T-helper 17 cell (primary cell): ENCODE results near the gene NSG1. TPM values are rescaled to one million over a fixed set of nuclear protein-coding genes. Genes with fewer than 3 reads are reported as not detected.
"Not testable (repeated sequence)": the region's sequence is repeated elsewhere in the genome, so short reads cannot be mapped to it uniquely, and the experiment has no call there.

Experiments used
- ATAC-seq: fragments of 150-1000 bp; cut with Tn5 transposase; 2 replicates; pipeline ENCODE4 v1.10.0; 2021; ENCODE audit warnings: mild to moderate bottlenecking, moderate library complexity
- DNase-seq, 3 donors: peaks; one replicate each; pipeline versions ENCODE4 v3.0.0 to v3.0.0-alpha.2; 2020 to 2021
- H3K9me3 ChIP-seq: one replicate; pipeline ENCODE4 v1.7.0; 2013; ENCODE audit warnings: low read length, mild to moderate bottlenecking; ENCODE audit not compliant: control insufficient read depth, poor library complexity, severe bottlenecking
- H3K27ac Mint-ChIP-seq: one replicate; pipeline ENCODE4 v1.8.0; 2022; ENCODE audit warnings: mild to moderate bottlenecking, moderate library complexity, mixed read lengths
- H3K27me3 Mint-ChIP-seq: one replicate; pipeline ENCODE4 v1.8.0; 2022; ENCODE audit warnings: mixed read lengths
- H3K36me3 Mint-ChIP-seq: one replicate; pipeline ENCODE4 v1.8.0; 2022; ENCODE audit warnings: low read depth, mixed read lengths
- H3K4me1 Mint-ChIP-seq: one replicate; pipeline ENCODE4 v1.8.0; 2022; ENCODE audit warnings: mild to moderate bottlenecking, mixed read lengths
- H3K4me3 Mint-ChIP-seq: one replicate; pipeline ENCODE4 v1.8.0; 2022; ENCODE audit warnings: mild to moderate bottlenecking, moderate library complexity, mixed read lengths
- total RNA-seq, 4 donors: library from RNA in 2 of 4; stranded (reverse) in 2 of 4; gene quantifications; one replicate each; pipeline ENCODE4 v1.2.3 and lab custom pipeline; 2022 to 2026

NSG1 gene
- total RNA-seq, 2 donors from 2014 or later: 13.1 to 50.9 TPM

GRCh38 chr4:4420421-4420820 lies 33.5 kb downstream of the NSG1 start:
- H3K4me3 Mint-ChIP-seq: no peak overlapping the region
- H3K4me1 Mint-ChIP-seq: peaks cover 29% of the 10 kb centered on the region
- H3K27ac Mint-ChIP-seq: peak overlapping the region; percentile 91
- ATAC-seq (no peak), DNase-seq (no peak)
- no peaks in the 10 kb centered on the region for H3K27me3 Mint-ChIP-seq
- H3K9me3 ChIP-seq: no peaks in the 10 kb centered on the region
- peaks cover 7% of the 10 kb centered on the region for H3K36me3 Mint-ChIP-seq

GRCh38 chr4:4421356-4421755 lies 34.5 kb downstream of the NSG1 start:
- ATAC-seq (no peak), DNase-seq (no peak)
- Mint-ChIP-seq H3K36me3 (peaks cover 7% of the 10 kb centered on the region), H3K4me3 (no peak overlapping the region), H3K27ac (peak overlapping the region; percentile 91), H3K27me3 (no peaks in the 10 kb centered on the region), H3K4me1 (peaks cover 29% of the 10 kb centered on the region)
- H3K9me3 ChIP-seq: no peaks in the 10 kb centered on the region

- peaks cover 27% of the 10 kb centered on the region for H3K4me1 Mint-ChIP-seq
- ATAC-seq, H3K27me3 Mint-ChIP-seq, H3K27ac Mint-ChIP-seq, H3K4me3 Mint-ChIP-seq, H3K9me3 ChIP-seq, H3K36me3 Mint-ChIP-seq, DNase-seq: not testable (repeated sequence)
Observed at GRCh38 chr4:4422117-4422516, 35.2 kb downstream of the NSG1 start.

GRCh38 chr4:4422856-4423499 lies 36.1 kb downstream of the NSG1 start:
- H3K27ac Mint-ChIP-seq: no peak overlapping the region
- DNase-seq (no peak), ATAC-seq (no peak)
- no peaks in the 10 kb centered on the region for H3K9me3 ChIP-seq
- peaks cover 20% of the 10 kb centered on the region for H3K4me1 Mint-ChIP-seq
- no peak overlapping the region for H3K4me3 Mint-ChIP-seq
- H3K27me3 Mint-ChIP-seq: no peaks in the 10 kb centered on the region
- peaks cover 5% of the 10 kb centered on the region for H3K36me3 Mint-ChIP-seq

GRCh38 chr4:4423706-4424498 lies 37.0 kb downstream of the NSG1 start:
- H3K4me1 Mint-ChIP-seq: peaks cover 11% of the 10 kb centered on the region
- DNase-seq (no peak), ATAC-seq (no peak)
- no peaks in the 10 kb centered on the region for H3K9me3 ChIP-seq
- no peak overlapping the region for H3K4me3 Mint-ChIP-seq
- H3K27ac Mint-ChIP-seq: peak overlapping the region; percentile 56
- H3K36me3 Mint-ChIP-seq: peaks cover 5% of the 10 kb centered on the region
- H3K27me3 Mint-ChIP-seq: no peaks in the 10 kb centered on the region

- H3K9me3 ChIP-seq: no peaks in the 10 kb centered on the region
- Mint-ChIP-seq H3K4me1 (peaks cover 7% of the 10 kb centered on the region), H3K27me3 (no peaks in the 10 kb centered on the region), H3K27ac (peak overlapping the region; percentile 56), H3K36me3 (peaks cover 5% of the 10 kb centered on the region), H3K4me3 (no peak overlapping the region)
- ATAC-seq (no peak), DNase-seq (no peak)
Observed at GRCh38 chr4:4424499-4425115, 37.7 kb downstream of the NSG1 start.

GRCh38 chr4:4425119-4425690 lies 38.3 kb downstream of the NSG1 start:
- peaks cover 4% of the 10 kb centered on the region for H3K36me3 Mint-ChIP-seq
- peak overlapping the region; percentile 56 for H3K27ac Mint-ChIP-seq
- peaks cover 4% of the 10 kb centered on the region for H3K4me1 Mint-ChIP-seq
- DNase-seq (no peak), ATAC-seq (no peak)
- no peak overlapping the region for H3K4me3 Mint-ChIP-seq
- no peaks in the 10 kb centered on the region for H3K27me3 Mint-ChIP-seq
- no peaks in the 10 kb centered on the region for H3K9me3 ChIP-seq

- no peak overlapping the region for H3K27ac Mint-ChIP-seq
- H3K4me3 Mint-ChIP-seq: no peak overlapping the region
- peaks cover 4% of the 10 kb centered on the region for H3K36me3 Mint-ChIP-seq
- no peaks in the 10 kb centered on the region for H3K9me3 ChIP-seq
- no peak for DNase-seq
- H3K4me1 Mint-ChIP-seq: peaks cover 9% of the 10 kb centered on the region
- H3K27me3 Mint-ChIP-seq: no peaks in the 10 kb centered on the region
- no peak for ATAC-seq
Observed at GRCh38 chr4:4425696-4426095, 38.8 kb downstream of the NSG1 start.

- no peak overlapping the region for H3K4me3 Mint-ChIP-seq
- no peak for DNase-seq
- peaks cover 16% of the 10 kb centered on the region for H3K4me1 Mint-ChIP-seq
- H3K9me3 ChIP-seq: no peaks in the 10 kb centered on the region
- peak overlapping the region; percentile 91 for H3K27ac Mint-ChIP-seq
- ATAC-seq: no peak
- peaks cover 2% of the 10 kb centered on the region for H3K36me3 Mint-ChIP-seq
- H3K27me3 Mint-ChIP-seq: no peaks in the 10 kb centered on the region
Observed at GRCh38 chr4:4426511-4427120, 39.7 kb downstream of the NSG1 start.

- DNase-seq (no peak), ATAC-seq (no peak)
- peaks cover 17% of the 10 kb centered on the region for H3K4me1 Mint-ChIP-seq
- no peaks in the 10 kb centered on the region for H3K9me3 ChIP-seq
- H3K36me3 Mint-ChIP-seq: peaks cover 2% of the 10 kb centered on the region
- H3K4me3 Mint-ChIP-seq: no peak overlapping the region
- H3K27ac Mint-ChIP-seq: peak overlapping the region; percentile 91
- no peaks in the 10 kb centered on the region for H3K27me3 Mint-ChIP-seq
Observed at GRCh38 chr4:4427121-4427870, 40.4 kb downstream of the NSG1 start.

GRCh38 chr4:4427886-4428285 lies 41.0 kb downstream of the NSG1 start:
- no peak for ATAC-seq
- H3K4me1 Mint-ChIP-seq: peaks cover 17% of the 10 kb centered on the region

GRCh38 chr4:4428966-4429875 lies 42.3 kb downstream of the NSG1 start:
- Mint-ChIP-seq H3K4me3 (no peak overlapping the region), H3K27me3 (no peaks in the 10 kb centered on the region), H3K36me3 (peaks cover 2% of the 10 kb centered on the region), H3K27ac (peak overlapping the region; percentile 79), H3K4me1 (peaks cover 17% of the 10 kb centered on the region)
- no peaks in the 10 kb centered on the region for H3K9me3 ChIP-seq
- ATAC-seq: no peak
- DNase-seq: no peak

More at GRCh38 chr4:4427886-4428285, 41.0 kb downstream of the NSG1 start:
- no peak for DNase-seq
- no peaks in the 10 kb centered on the region for H3K9me3 ChIP-seq
- no peak overlapping the region for H3K4me3 Mint-ChIP-seq
- peak overlapping the region; percentile 91 for H3K27ac Mint-ChIP-seq
- no peaks in the 10 kb centered on the region for H3K27me3 Mint-ChIP-seq
- peaks cover 2% of the 10 kb centered on the region for H3K36me3 Mint-ChIP-seq
